Measurements from ENCODE around the gene DLG2.

The DLG2 gene

GRCh38 chr11:85044911-85045310 is 582.2 kb downstream of the DLG2 start:
- no peak for TF ChIP-seq CTCF (IDR thresholded peaks at IDR 0.05; ENCODE audit: insufficient read depth, low read length, missing control alignments)
- H3K4me3 ChIP-seq (ENCODE audit: low read depth, low read length), result no peak overlapping the region
- DNase-seq (ENCODE audit: low read depth, low spot score), result no peak
- ChIA-PET CTCF (no interaction called here), POLR2A (no interaction called here)

- POLR2A ChIA-PET, result no interaction called here
- DNase-seq (ENCODE audit: low read depth, low spot score), result no peak
- no peak overlapping the region for H3K4me3 ChIP-seq (ENCODE audit: low read depth, low read length)
- CTCF ChIA-PET, result no interaction called here
- TF ChIP-seq CTCF (IDR thresholded peaks at IDR 0.05; ENCODE audit: insufficient read depth, low read length, missing control alignments), result no peak
Measured at GRCh38 chr11:85042361-85042760, 584.8 kb downstream of the DLG2 start.

- TF ChIP-seq CTCF (IDR thresholded peaks at IDR 0.05; ENCODE audit: insufficient read depth, low read length, missing control alignments), result no peak
- H3K4me3 ChIP-seq (ENCODE audit: low read depth, low read length), result no peak overlapping the region
- ChIA-PET CTCF (no interaction called here), POLR2A (no interaction called here)
- DNase-seq (ENCODE audit: low read depth, low spot score), result no peak
Measured at GRCh38 chr11:85040166-85040565, 587.0 kb downstream of the DLG2 start.

GRCh38 chr11:85029964-85030363 is 597.2 kb downstream of the DLG2 start:
- no peak for TF ChIP-seq CTCF (IDR thresholded peaks at IDR 0.05; ENCODE audit: insufficient read depth, low read length, missing control alignments)
- no peak overlapping the region for H3K4me3 ChIP-seq (ENCODE audit: low read depth, low read length)
- no peak for DNase-seq (ENCODE audit: low read depth, low spot score)
- ChIA-PET CTCF (no interaction called here), POLR2A (no interaction called here)

- POLR2A ChIA-PET, result no interaction called here
- CTCF ChIA-PET, result no interaction called here
- no peak for DNase-seq (ENCODE audit: low read depth, low spot score)
- H3K4me3 ChIP-seq (ENCODE audit: low read depth, low read length), result no peak overlapping the region
- no peak for TF ChIP-seq CTCF (IDR thresholded peaks at IDR 0.05; ENCODE audit: insufficient read depth, low read length, missing control alignments)
Measured at GRCh38 chr11:85028329-85029101, 598.6 kb downstream of the DLG2 start.

GRCh38 chr11:85027346-85027745 is 599.8 kb downstream of the DLG2 start:
- ChIA-PET CTCF (no interaction called here), POLR2A (no interaction called here)
- TF ChIP-seq CTCF (IDR thresholded peaks at IDR 0.05; ENCODE audit: insufficient read depth, low read length, missing control alignments), result no peak

More at GRCh38 chr11:85027346-85027745, 599.8 kb downstream of the DLG2 start:
- H3K4me3 ChIP-seq (ENCODE audit: low read depth, low read length), result no peak overlapping the region
- no peak for DNase-seq (ENCODE audit: low read depth, low spot score)
